K562 (cell line): ENCODE measurements around the gene YPEL1. TPM values are rescaled to one million over a fixed set of nuclear protein-coding genes. Genes with fewer than 3 reads are reported as not detected.
A peak's percentile ranks its signal among the peaks of the same experiment; 100 is the strongest.

Experiments used
- E2F6 ChIP-seq, 2 experiments: IDR thresholded peaks; 2 replicates each; pipeline ENCODE4 v1.6.1; 2011; ENCODE audit warnings: borderline replicate concordance in 1 of 2, control low read depth in 1 of 2, low read depth in 1 of 2, low read length in 1 of 2, mild to moderate bottlenecking in 1 of 2, mixed read lengths in 1 of 2, moderate library complexity in 1 of 2; ENCODE audit not compliant: insufficient read depth in 1 of 2, insufficient read length in 1 of 2, poor library complexity in 1 of 2, severe bottlenecking in 1 of 2; ENCODE audit errors: extremely low read depth in 1 of 2
- FOSL1 ChIP-seq: fragments of 200-800 bp; sonication (Bioruptor generic); conservative IDR thresholded peaks from 2 replicates; pipeline ENCODE4 v1.6.1; 2016; ENCODE audit warnings: missing genetic modification characterization, missing compliant biosample characterization
- KDM2B ChIP-seq: fragments of 250-450 bp; sonication (Bioruptor Pico); IDR thresholded peaks from 2 replicates; pipeline ENCODE4 v1.8.0; 2021; ENCODE audit warnings: mild to moderate bottlenecking, moderate library complexity
- LCOR ChIP-seq: sonication (generic); formaldehyde crosslinking; IDR thresholded peaks from 2 replicates; pipeline ENCODE4 v1.8.0; 2022; ENCODE audit warnings: mild to moderate bottlenecking, missing genetic modification reagents
- MEF2A ChIP-seq: IDR thresholded peaks from 2 replicates; pipeline ENCODE4 v1.6.1; 2011; ENCODE audit warnings: low read depth, mild to moderate bottlenecking, low read length, moderate library complexity; ENCODE audit not compliant: control insufficient read depth
- NFIX ChIP-seq: fragments of 250-450 bp; sonication (Bioruptor Pico); IDR thresholded peaks from 2 replicates; pipeline ENCODE4 v1.4.0; 2020; ENCODE audit warnings: low read depth, mild to moderate bottlenecking, moderate library complexity
- POLR2G ChIP-seq: fragments of 200-400 bp; formaldehyde crosslinking; IDR thresholded peaks from 2 replicates; pipeline ENCODE4 v1.6.1; 2017; ENCODE audit warnings: low read depth, mild to moderate bottlenecking, antibody characterized with exemption, low read length, moderate library complexity
- SPI1 ChIP-seq: IDR thresholded peaks from 2 replicates; pipeline ENCODE4 v1.6.1; 2011; ENCODE audit warnings: low read depth, low read length, control low read depth, borderline replicate concordance
- XRCC3 ChIP-seq: fragments of 450-650 bp; IDR thresholded peaks from 2 replicates; pipeline ENCODE4 v1.6.1; 2017; ENCODE audit warnings: mild to moderate bottlenecking, moderate library complexity
- ZHX1 ChIP-seq: fragments of 150-350 bp; conservative IDR thresholded peaks from 2 replicates; pipeline ENCODE4 v1.6.1; 2014; ENCODE audit warnings: low read length
- ZNF384 ChIP-seq: IDR thresholded peaks from 2 replicates; pipeline ENCODE4 v1.6.1; 2012; ENCODE audit warnings: low read depth, low read length, improper control_type of control experiment
- polyA plus RNA-seq, 8 experiments: library from polyadenylated mRNA; depleted of rRNA in 4 of 8; stranded (reverse) in 5 of 8; unstranded in 3 of 8; fragments of >200 nt; fragmentation: Nextera tagmentation in 2 of 8; fragmentation: Illumina TruSeq in 1 of 8; extraction: Ambion mirVana in 2 of 8; extraction: Trizol in 1 of 8; gene quantifications; 2 replicates each; pipeline versions ENCODE4 v1.2.1 to v1.2.3, GENCODE V29; 2011 to 2014; ENCODE audit warnings: inconsistent platforms in 1 of 8, missing spikeins in 1 of 8
- total RNA-seq, 7 experiments: library from RNA; depleted of rRNA in 6 of 7; stranded (reverse); fragments of >200 nt in 6 of 7; fragmentation: Illumina TruSeq in 2 of 7; extraction: Trizol in 2 of 7; gene quantifications; 2 replicates each; pipeline versions ENCODE4 v1.2.1 to v1.2.3, GENCODE V29; 2011 to 2021; ENCODE audit warnings: low replicate concordance in 1 of 7
- TF ChIP-seq, protein P1 (sequence below): fragments of 250-450 bp; sonication (Bioruptor Pico); IDR thresholded peaks from 2 replicates; pipeline ENCODE4 v1.9.0; 2021; ENCODE audit warnings: mild to moderate bottlenecking, inconsistent platforms

Gene YPEL1
- total and polyA plus RNA-seq, 9 of the 15 experiments (the other 6 are each of a cell fraction or from before 2014, with no cell fraction given): 0.07 to 2.2 (median 0.46) TPM

DNA sequence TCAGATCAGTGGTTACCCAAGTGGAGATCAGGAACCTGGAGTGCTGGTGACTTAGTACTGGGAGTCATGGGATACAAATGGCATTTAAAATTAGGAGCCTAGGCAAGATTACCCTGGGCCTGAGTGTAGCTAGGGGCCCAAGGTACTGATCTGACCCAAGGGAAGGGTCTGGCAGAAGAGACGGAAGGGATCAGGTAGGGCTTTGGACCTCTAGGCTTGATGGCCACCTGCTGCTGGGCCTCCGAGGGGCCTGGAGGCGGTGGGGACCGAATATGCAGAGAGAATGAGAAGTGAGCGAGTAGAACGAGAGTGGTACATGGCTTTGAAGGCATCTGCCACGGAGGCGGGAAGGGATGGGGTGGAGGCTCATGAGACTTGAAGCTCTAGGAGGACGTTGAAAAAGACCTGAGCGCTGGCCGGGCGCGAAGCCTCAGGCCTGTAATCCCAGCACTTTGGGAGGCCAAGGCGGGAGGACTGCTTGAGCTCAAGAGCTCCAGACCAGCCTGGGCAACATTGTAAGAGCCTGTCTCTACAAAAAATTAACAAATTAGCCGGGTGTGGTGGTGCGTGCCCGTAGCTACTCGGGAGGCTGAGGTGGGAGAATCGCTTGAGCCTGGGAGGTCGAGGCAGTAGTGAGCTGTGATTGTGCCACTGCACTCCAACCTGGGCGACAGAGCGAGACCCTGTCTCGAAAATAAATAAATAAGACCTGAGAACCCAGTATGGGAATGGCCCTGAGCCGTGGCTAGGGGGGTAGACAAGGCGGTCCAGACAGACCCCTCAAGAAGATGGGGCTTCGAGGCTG lies 70.3 kb downstream of the YPEL1 start (continued):
- TF ChIP-seq, protein P1, sequence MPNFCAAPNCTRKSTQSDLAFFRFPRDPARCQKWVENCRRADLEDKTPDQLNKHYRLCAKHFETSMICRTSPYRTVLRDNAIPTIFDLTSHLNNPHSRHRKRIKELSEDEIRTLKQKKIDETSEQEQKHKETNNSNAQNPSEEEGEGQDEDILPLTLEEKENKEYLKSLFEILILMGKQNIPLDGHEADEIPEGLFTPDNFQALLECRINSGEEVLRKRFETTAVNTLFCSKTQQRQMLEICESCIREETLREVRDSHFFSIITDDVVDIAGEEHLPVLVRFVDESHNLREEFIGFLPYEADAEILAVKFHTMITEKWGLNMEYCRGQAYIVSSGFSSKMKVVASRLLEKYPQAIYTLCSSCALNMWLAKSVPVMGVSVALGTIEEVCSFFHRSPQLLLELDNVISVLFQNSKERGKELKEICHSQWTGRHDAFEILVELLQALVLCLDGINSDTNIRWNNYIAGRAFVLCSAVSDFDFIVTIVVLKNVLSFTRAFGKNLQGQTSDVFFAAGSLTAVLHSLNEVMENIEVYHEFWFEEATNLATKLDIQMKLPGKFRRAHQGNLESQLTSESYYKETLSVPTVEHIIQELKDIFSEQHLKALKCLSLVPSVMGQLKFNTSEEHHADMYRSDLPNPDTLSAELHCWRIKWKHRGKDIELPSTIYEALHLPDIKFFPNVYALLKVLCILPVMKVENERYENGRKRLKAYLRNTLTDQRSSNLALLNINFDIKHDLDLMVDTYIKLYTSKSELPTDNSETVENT (CRISPR knock-in tag): no peak
- TF ChIP-seq KDM2B (CRISPR knock-in tag) (no peak), E2F6 (IDR thresholded peaks at IDR 0.05; ENCODE audit: borderline replicate concordance in 1 of 2, extremely low read depth in 1 of 2, insufficient read depth in 1 of 2, insufficient read length in 1 of 2, low read depth in 1 of 2, low read length in 1 of 2, poor library complexity in 1 of 2, severe bottlenecking in 1 of 2) (peak in 1 of 2 experiments; percentile 94), SPI1 (0 out of 2 replicates have a peak, but pooled peaks have one; percentile 16), NFIX (CRISPR knock-in tag) (no peak), MEF2A (no peak), LCOR (no peak), POLR2G (no peak), ZNF384 (no peak), FOSL1 (tag) (no peak), XRCC3 (no peak), ZHX1 (no peak)
- TF ChIP-seq, all 486 proteins: peak for 8
